Hematopoietic multipotent progenitor cell treated with erythropoietin and hydrocortisone succinate and interleukin-3 and kit ligand, for 15 days (in vitro differentiated cells): ENCODE results near the gene S100A16.

Experiments
- DNase-seq: peaks from one replicate; pipeline ENCODE4 v3.0.0-alpha.2; 2015; ENCODE audit warnings: low spot score

S100A16 gene

GRCh38 chr1:153636312-153636711 lies 23.4 kb upstream of the S100A16 start:
- DNase-seq, result no peak

GRCh38 chr1:153635872-153636271 lies 22.9 kb upstream of the S100A16 start:
- DNase-seq, result no peak

- peak; percentile 99 for DNase-seq
Measured at GRCh38 chr1:153633754-153634665, 21.1 kb upstream of the S100A16 start, which contains the start of gene CHTOP. Gene CHTOP (plus strand): TSS chr1:153634066. CDS start chr1:153636589, 2,523 bp downstream.

GRCh38 chr1:153633161-153633753 lies 20.3 kb upstream of the S100A16 start:
- no peak for DNase-seq

- no peak for DNase-seq
Measured at GRCh38 chr1:153631047-153632022, 18.4 kb upstream of the S100A16 start.

- no peak for DNase-seq
Measured at GRCh38 chr1:153630384-153630783, 17.4 kb upstream of the S100A16 start.

GRCh38 chr1:153629971-153630370 lies 17.0 kb upstream of the S100A16 start:
- DNase-seq, result no peak

- no peak for DNase-seq
Measured at GRCh38 chr1:153629343-153629665, 16.4 kb upstream of the S100A16 start.

GRCh38 chr1:153628638-153629342 lies 15.9 kb upstream of the S100A16 start:
- no peak for DNase-seq

- no peak for DNase-seq
Measured at GRCh38 chr1:153627715-153628626, 15.0 kb upstream of the S100A16 start, which contains the start of gene S100A1. Gene S100A1 (plus strand): TSS chr1:153628434. CDS start chr1:153630522, 2,088 bp downstream.

- no peak for DNase-seq
Measured at GRCh38 chr1:153626904-153627714, 14.2 kb upstream of the S100A16 start, which contains the start of gene S100A13. Gene S100A13 (minus strand): TSS chr1:153627505. CDS start chr1:153626472, 1,033 bp downstream.

- no peak for DNase-seq
Measured at GRCh38 chr1:153626477-153626903, 13.6 kb upstream of the S100A16 start.

- DNase-seq, result no peak
Measured at GRCh38 chr1:153624965-153625611, 12.2 kb upstream of the S100A16 start.

GRCh38 chr1:153623101-153623500 lies 10.2 kb upstream of the S100A16 start:
- DNase-seq, result no peak

GRCh38 chr1:153619171-153619570 lies 6.2 kb upstream of the S100A16 start:
- DNase-seq, result no peak

GRCh38 chr1:153617663-153618062 lies 4.7 kb upstream of the S100A16 start:
- DNase-seq, result no peak

- DNase-seq, result no peak
Measured at GRCh38 chr1:153616917-153617311, 4.0 kb upstream of the S100A16 start.

GRCh38 chr1:153616144-153616916 lies 3.4 kb upstream of the S100A16 start, which contains the start of gene S100A14:
Gene S100A14 (minus strand): TSS chr1:153616325. CDS start chr1:153615858, 467 bp downstream.
- peak; percentile 31 for DNase-seq
